ENCODE results near the gene IFNA2. TPM values are rescaled to one million over a fixed set of nuclear protein-coding genes. Genes with fewer than 3 reads are reported as not detected.

The IFNA2 gene
- total and polyA plus RNA-seq, 2 of the 4 experiments (the other 2 are of a cell fraction): not detected

GRCh38 chr9:21357479-21358460, 27.4 kb downstream of the IFNA2 start:
- no peaks in the 10 kb centered on the region for H3K9me1 ChIP-seq (ENCODE audit: insufficient read depth, low read length)
- H2AFZ ChIP-seq (replicated peaks; ENCODE audit: low read length, poor library complexity): no peak overlapping the region
- no peak overlapping the region for H2BK20ac ChIP-seq (ENCODE audit: low read depth, low read length)
- intact Hi-C loops (cut with micrococcal nuclease): no loop called here
- DNase-seq: no peak
- BruUV-seq (replicated peaks): no TSS peak
- no peak overlapping the region for H3K14ac ChIP-seq (replicated peaks; ENCODE audit: low read depth, low read length)
- WGBS, 2 experiments (ENCODE audit: extremely low coverage in 2 of 2, insufficient read length in 1 of 2): 80% methylated on average over 1 of the region's 7 CpGs; no CpG with 5 or more reads in 1 of the 2 experiments
- H3K56ac ChIP-seq (ENCODE audit: extremely low read depth, insufficient read depth, low read length): no peak overlapping the region
- no peak overlapping the region for H3K27ac ChIP-seq (ENCODE audit: insufficient read depth, low read length)
- H3K27me3 ChIP-seq (ENCODE audit: control insufficient read depth, insufficient read depth, low read length): peaks cover 6% of the 10 kb centered on the region
- H4K8ac ChIP-seq (ENCODE audit: low read depth in 2 of 2, low read length in 2 of 2): no peak overlapping the region
- no peak overlapping the region for H3K4ac ChIP-seq (ENCODE audit: low read depth, low read length)
- no peak overlapping the region for H2AK5ac ChIP-seq (ENCODE audit: low read depth, low read length)
- H2BK120ac ChIP-seq (ENCODE audit: low read depth, low read length): no peak overlapping the region
- in situ Hi-C loops (cut with MboI; ENCODE audit: low sequenced_read_pairs): no loop called here
- no peak overlapping the region for H2BK5ac ChIP-seq (ENCODE audit: low read depth, low read length, poor library complexity, severe bottlenecking)
- H3K9ac ChIP-seq (ENCODE audit: low read depth, low read length): no peak overlapping the region
- ChIA-PET POLR2A (ENCODE audit: unreplicated experiment) (no interaction called here), CTCF (no interaction called here)
- H3K4me2 ChIP-seq (ENCODE audit: low read depth, low read length): peak overlapping the region; percentile 35; the same call in 1 of the 2 replicates
- no peak overlapping the region for H3K18ac ChIP-seq (ENCODE audit: low read depth, low read length)
- H3K23ac ChIP-seq (ENCODE audit: low read depth, low read length): no peak overlapping the region
- no peak overlapping the region for H2BK15ac ChIP-seq (ENCODE audit: low read depth, low read length)
- H2AK9ac ChIP-seq (replicated peaks; ENCODE audit: low read depth, low read length, poor library complexity): no peak overlapping the region
- no peaks in the 10 kb centered on the region for H4K20me1 ChIP-seq (ENCODE audit: insufficient read depth, low read length)
- no peak overlapping the region for H4K5ac ChIP-seq (ENCODE audit: low read depth, low read length)
- no peaks in the 10 kb centered on the region for H3K79me1 ChIP-seq (ENCODE audit: low read depth in 1 of 2, low read length in 2 of 2)
- H3K4me3 ChIP-seq (ENCODE audit: insufficient read depth, low read depth, low read length): no peak overlapping the region
- ATAC-seq (ENCODE audit: low read depth): no peak
- dilution Hi-C loops (cut with HindIII; ENCODE audit: low sequenced_read_pairs, unreplicated experiment): no loop called here
- no peaks in the 10 kb centered on the region for H3K36me3 ChIP-seq (ENCODE audit: control insufficient read depth, insufficient read depth, low read length)
- no peaks in the 10 kb centered on the region for H3K4me1 ChIP-seq (ENCODE audit: control insufficient read depth, insufficient read depth, low read length)
- no peaks in the 10 kb centered on the region for H3K9me3 ChIP-seq (ENCODE audit: control insufficient read depth, insufficient read depth, low read length)
- no peak for TF ChIP-seq FOS (IDR thresholded peaks at IDR 0.05; ENCODE audit: low read depth, low read length)
- TF ChIP-seq POLR2A (IDR thresholded peaks at IDR 0.05; ENCODE audit: low read depth, low read length): no peak
- H4K91ac ChIP-seq (ENCODE audit: insufficient read depth, low read depth, low read length): no peak overlapping the region
